B cell (primary cell): ENCODE results near the gene MRGPRX3. TPM values are rescaled to one million over a fixed set of nuclear protein-coding genes. Genes with fewer than 3 reads are reported as not detected.

Experiments
- ATAC-seq: fragments of 200-7000 bp; cut with Tn5 transposase; one replicate; pipeline ENCODE4 v1.10.0; 2021; ENCODE audit warnings: low read depth, mild to moderate bottlenecking, moderate number of reproducible peaks, moderate library complexity
- CTCF ChIA-PET: fragments of 350-600 bp; sonication (Branson Sonifier 250); formaldehyde crosslinking; loops from one replicate; lab custom pipeline; 2021; ENCODE audit warnings: antibody characterized with exemption, inconsistent platforms; lab: Charles Lee
- POLR2A ChIA-PET: fragments of 350-600 bp; sonication (Branson Sonifier 250); formaldehyde crosslinking; loops from one replicate; lab custom pipeline; 2021; ENCODE audit warnings: antibody characterized with exemption; lab: Charles Lee
- DNase-seq: peaks from one replicate; pipeline ENCODE4 v3.0.0; 2013
- H2AFZ ChIP-seq: 2 replicates; pipeline ENCODE4 v1.6.1; 2012; ENCODE audit warnings: mild to moderate bottlenecking, low read depth, low read length; ENCODE audit not compliant: insufficient read depth, poor library complexity, severe bottlenecking
- H3K27ac ChIP-seq, 2 donors: 1 replicate in 1 of 2; 2 replicates in 1 of 2; pipeline ENCODE4 v1.5.1; 2012 to 2013; ENCODE audit warnings: low read length in 2 of 2, mild to moderate bottlenecking in 2 of 2, moderate library complexity in 1 of 2
- H3K27me3 ChIP-seq, 4 experiments: fragments of 200-600 bp in 1 of 4; sonication (generic) in 1 of 4; replicated peaks in 1 of 4; 1 replicate in 2 of 4; 2 replicates in 2 of 4; pipeline versions ENCODE4 v1.6.1 to v1.7.0; 2013 to 2016; ENCODE audit warnings: low read length in 3 of 4, mild to moderate bottlenecking in 2 of 4, mixed read lengths in 1 of 4, moderate library complexity in 1 of 4; ENCODE audit not compliant: insufficient read depth in 4 of 4, control insufficient read depth in 3 of 4; ENCODE audit errors: control extremely low read depth in 1 of 4
- H3K36me3 ChIP-seq, 2 experiments: replicated peaks in 1 of 2; 1 replicate in 1 of 2; 2 replicates in 1 of 2; pipeline versions ENCODE4 v1.6.1 to v1.7.1; 2013; ENCODE audit warnings: low read length in 1 of 2; ENCODE audit not compliant: insufficient read depth in 2 of 2, control insufficient read depth in 1 of 2; ENCODE audit errors: control extremely low read depth in 1 of 2, extremely low read depth in 1 of 2
- H3K4me1 ChIP-seq, 2 donors: fragments of 200-600 bp in 1 of 2; sonication (generic) in 1 of 2; 1 replicate in 1 of 2; 2 replicates in 1 of 2; pipeline versions ENCODE4 v1.5.1 to v1.6.1; 2013 to 2017; ENCODE audit warnings: low read length in 2 of 2; ENCODE audit not compliant: control insufficient read depth in 2 of 2, insufficient read depth in 2 of 2
- H3K4me2 ChIP-seq: replicated peaks from 2 replicates; pipeline ENCODE3; 2012; ENCODE audit warnings: mild to moderate bottlenecking, low read depth, low read length; ENCODE audit not compliant: poor library complexity, severe bottlenecking
- H3K4me3 ChIP-seq, 5 experiments: fragments of 200-600 bp in 1 of 5; sonication (generic) in 1 of 5; 1 replicate in 3 of 5; 2 replicates in 2 of 5; pipeline versions ENCODE4 v1.5.1 to v1.7.0; 2011 to 2016; ENCODE audit warnings: low read length in 4 of 5, mild to moderate bottlenecking in 4 of 5, low read depth in 2 of 5, control low read depth in 1 of 5, moderate library complexity in 1 of 5; ENCODE audit not compliant: insufficient read depth in 1 of 5; ENCODE audit errors: control extremely low read depth in 1 of 5, extremely low read depth in 1 of 5
- H3K79me2 ChIP-seq: fragments of 200-600 bp; sonication (generic); one replicate; pipeline ENCODE4 v1.6.0; 2016; ENCODE audit warnings: low read length; ENCODE audit not compliant: control insufficient read depth, insufficient read depth
- H3K9ac ChIP-seq: fragments of 200-600 bp; sonication (generic); 2 replicates; pipeline ENCODE4 v1.6.1; 2017; ENCODE audit warnings: mild to moderate bottlenecking, low read length, moderate library complexity
- H3K9me3 ChIP-seq, 3 donors: one replicate each; pipeline versions ENCODE4 v1.6.1 to v1.7.1; 2013; ENCODE audit warnings: low read length in 2 of 3; ENCODE audit not compliant: control insufficient read depth in 2 of 3, insufficient read depth in 1 of 3; ENCODE audit errors: control extremely low read depth in 1 of 3
- H4K20me1 ChIP-seq: 2 replicates; pipeline ENCODE4 v1.6.0; 2012; ENCODE audit warnings: mild to moderate bottlenecking, low read length; ENCODE audit not compliant: insufficient read depth, control insufficient read depth, poor library complexity, severe bottlenecking
- H3K27ac Mint-ChIP-seq: one replicate; pipeline ENCODE4 v1.8.0; 2021; ENCODE audit warnings: mixed read lengths
- H3K27me3 Mint-ChIP-seq: one replicate; pipeline ENCODE4 v1.8.0; 2021; ENCODE audit warnings: mixed read lengths
- H3K4me1 Mint-ChIP-seq: one replicate; pipeline ENCODE4 v1.8.0; 2021; ENCODE audit warnings: mixed read lengths
- H3K4me3 Mint-ChIP-seq: one replicate; pipeline ENCODE4 v1.8.0; 2021; ENCODE audit warnings: mixed read lengths
- H3K9me3 Mint-ChIP-seq: one replicate; pipeline ENCODE4 v1.8.0; 2022; ENCODE audit warnings: mixed read lengths; ENCODE audit not compliant: insufficient read depth
- EZH2 ChIP-seq: IDR thresholded peaks from 2 replicates; pipeline ENCODE4 v1.6.1; 2012; ENCODE audit warnings: borderline replicate concordance, low read depth, mild to moderate bottlenecking, moderate library complexity, low read length; ENCODE audit not compliant: insufficient read depth, poor library complexity, severe bottlenecking
- WGBS: methylation state at CpG from one replicate; pipeline ENCODE4 v1.1.5; 2013; ENCODE audit warnings: missing lambda C conversion rate; ENCODE audit not compliant: insufficient coverage; 5-methylcytosine and 5-hydroxymethylcytosine counted together
- intact Hi-C: fragments of 100-400 bp; cut with micrococcal nuclease; formaldehyde crosslinking; loops from one replicate; pipeline ENCODE4 v1.10.0; 2022
- polyA plus RNA-seq: library from polyadenylated mRNA; depleted of rRNA; stranded (reverse); fragments of >200 nt; gene quantifications from 2 replicates; pipeline ENCODE4 v1.2.3, GENCODE V29; 2012
- small RNA-seq: library from RNA; depleted of rRNA; stranded (forward); fragments of <200 nt; gene quantifications from one replicate; pipeline ENCODE3, GENCODE V24; 2012; ENCODE audit warnings: low replicate concordance, low read depth; ENCODE audit not compliant: insufficient read length
- total RNA-seq, 2 donors: library from RNA; stranded (reverse); fragments of 120-200 nt in 1 of 2; gene quantifications; 1 replicate in 1 of 2; 2 replicates in 1 of 2; pipeline versions ENCODE4 v1.2.3 to v1.2.4, GENCODE V29; 2013 to 2022
- TF ChIP-seq, protein P1 (sequence below): fragments of 200-600 bp; IDR thresholded peaks from one replicate; pipeline ENCODE4 v1.8.0; 2022; ENCODE audit warnings: antibody characterized with exemption, mild to moderate bottlenecking

MRGPRX3 gene
- total and polyA plus RNA-seq, 2 donors (not counting 1 experiment from before 2014, with no cell fraction given), result not detected

GRCh38 chr11:18173225-18173866, 41.0 kb downstream of the MRGPRX3 start:
- WGBS, result 65% methylated on average over 28 of the region's 28 CpGs
- Histone ChIP-seq H3K79me2 (no peaks in the 10 kb centered on the region), H3K27ac (no peak overlapping the region), H3K4me3 (peak overlapping the region in 2 of 5 experiments; percentile 2 to 8), H3K27me3 (peaks cover 0 to 8% (median 4%) of the 10 kb centered on the region in 4 experiments), H3K9ac (no peak overlapping the region), H4K20me1 (no peaks in the 10 kb centered on the region), H3K4me1 (no peaks in the 10 kb centered on the region), H3K36me3 (no peaks in the 10 kb centered on the region), H2AFZ (peak overlapping the region; percentile 20), H3K9me3 (peaks cover 0 to 7% (median 0%) of the 10 kb centered on the region in 3 donors), H3K4me2 (peak overlapping the region; percentile 15)
- peaks cover 4% of the 10 kb centered on the region for H3K4me1 Mint-ChIP-seq
- intact Hi-C loops, result no loop called here
- ChIA-PET CTCF (no interaction called here), POLR2A (no interaction called here)
- no peaks in the 10 kb centered on the region for H3K9me3 Mint-ChIP-seq
- H3K4me3 Mint-ChIP-seq, result peak overlapping the region; percentile 53
- DNase-seq (peak; percentile 44), ATAC-seq (peak; percentile 14)
- H3K27ac Mint-ChIP-seq, result no peak overlapping the region
- peaks cover 35% of the 10 kb centered on the region for H3K27me3 Mint-ChIP-seq
- TF ChIP-seq EZH2, result no peak
- TF ChIP-seq, protein P1, sequence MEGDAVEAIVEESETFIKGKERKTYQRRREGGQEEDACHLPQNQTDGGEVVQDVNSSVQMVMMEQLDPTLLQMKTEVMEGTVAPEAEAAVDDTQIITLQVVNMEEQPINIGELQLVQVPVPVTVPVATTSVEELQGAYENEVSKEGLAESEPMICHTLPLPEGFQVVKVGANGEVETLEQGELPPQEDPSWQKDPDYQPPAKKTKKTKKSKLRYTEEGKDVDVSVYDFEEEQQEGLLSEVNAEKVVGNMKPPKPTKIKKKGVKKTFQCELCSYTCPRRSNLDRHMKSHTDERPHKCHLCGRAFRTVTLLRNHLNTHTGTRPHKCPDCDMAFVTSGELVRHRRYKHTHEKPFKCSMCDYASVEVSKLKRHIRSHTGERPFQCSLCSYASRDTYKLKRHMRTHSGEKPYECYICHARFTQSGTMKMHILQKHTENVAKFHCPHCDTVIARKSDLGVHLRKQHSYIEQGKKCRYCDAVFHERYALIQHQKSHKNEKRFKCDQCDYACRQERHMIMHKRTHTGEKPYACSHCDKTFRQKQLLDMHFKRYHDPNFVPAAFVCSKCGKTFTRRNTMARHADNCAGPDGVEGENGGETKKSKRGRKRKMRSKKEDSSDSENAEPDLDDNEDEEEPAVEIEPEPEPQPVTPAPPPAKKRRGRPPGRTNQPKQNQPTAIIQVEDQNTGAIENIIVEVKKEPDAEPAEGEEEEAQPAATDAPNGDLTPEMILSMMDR, result no peak

Small RNA genes lying within 50 kb of the gene (small RNA-seq; reads per million reads assigned to genes)
- not detected for gene HIGD1AP5

Other genes starting within 250 kb of the MRGPRX3 start
- 52.5 and 54.3 TPM in 2 replicates for gene SERGEF, start 119.5 kb upstream of the MRGPRX3 start, total RNA-seq
- 24.2 and 26.0 TPM in 2 replicates for gene SERGEF, start 119.5 kb upstream of the MRGPRX3 start, polyA plus RNA-seq
- 2.7 and 2.8 TPM in 2 replicates for gene TPH1, start 86.3 kb upstream of the MRGPRX3 start, total RNA-seq
- 0.51 and 1.5 TPM in 2 replicates for gene TPH1, start 86.3 kb upstream of the MRGPRX3 start, polyA plus RNA-seq
- 35.2 and 37.8 TPM in 2 replicates for gene SAAL1, start 26.5 kb upstream of the MRGPRX3 start, total RNA-seq
- gene SAAL1, start 26.5 kb upstream of the MRGPRX3 start, polyA plus RNA-seq, result 12.8 and 26.3 TPM in 2 replicates
- gene MRGPRX4, start 40.3 kb downstream of the MRGPRX3 start, total RNA-seq, result not detected in 2 replicates
- 0.12 TPM in 1 of 2 replicates, not detected in the other for gene MRGPRX4, start 40.3 kb downstream of the MRGPRX3 start, polyA plus RNA-seq
- not detected in 2 replicates for gene SAA4, start 104.2 kb downstream of the MRGPRX3 start, total RNA-seq
- not detected in 2 replicates for gene SAA4, start 104.2 kb downstream of the MRGPRX3 start, polyA plus RNA-seq
- not detected in 2 replicates for gene SAA2, start 116.1 kb downstream of the MRGPRX3 start, total RNA-seq
- gene SAA2, start 116.1 kb downstream of the MRGPRX3 start, polyA plus RNA-seq, result not detected in 2 replicates
- not detected in 2 replicates for gene SAA1, start 133.7 kb downstream of the MRGPRX3 start, total RNA-seq
- gene SAA1, start 133.7 kb downstream of the MRGPRX3 start, polyA plus RNA-seq, result not detected in 2 replicates
- 31.3 and 38.4 TPM in 2 replicates for gene HPS5, start 189.6 kb downstream of the MRGPRX3 start, total RNA-seq
- gene HPS5, start 189.6 kb downstream of the MRGPRX3 start, polyA plus RNA-seq, result 15.2 and 16.5 TPM in 2 replicates
- gene GTF2H1, start 190.0 kb downstream of the MRGPRX3 start, total RNA-seq, result 71.9 and 74.7 TPM in 2 replicates
- gene GTF2H1, start 190.0 kb downstream of the MRGPRX3 start, polyA plus RNA-seq, result 42.0 and 43.7 TPM in 2 replicates